RPMI7951 (cell line): ENCODE data around the gene TTC7B. TPM values are rescaled to one million over a fixed set of nuclear protein-coding genes. Genes with fewer than 3 reads are reported as not detected.

Experiments used
- DNase-seq: peaks from one replicate; pipeline ENCODE4 v3.0.0-alpha.2; 2012; ENCODE audit warnings: low read depth
- total RNA-seq: library from RNA; depleted of rRNA; stranded (reverse); fragments of >200 nt; shearing (Covaris generic); gene quantifications from 2 replicates; pipeline ENCODE4 v1.2.3, GENCODE V29; 2014

The TTC7B gene
- total RNA-seq, 1 experiment from 2014 or later = 22.1 TPM

- no peak for DNase-seq
Measured at GRCh38 chr14:90619911-90620310, 196.3 kb downstream of the TTC7B start.

GRCh38 chr14:90617961-90618360, 198.3 kb downstream of the TTC7B start:
- no peak for DNase-seq

- no peak for DNase-seq
Measured at GRCh38 chr14:90616881-90617280, 199.3 kb downstream of the TTC7B start.

DNA sequence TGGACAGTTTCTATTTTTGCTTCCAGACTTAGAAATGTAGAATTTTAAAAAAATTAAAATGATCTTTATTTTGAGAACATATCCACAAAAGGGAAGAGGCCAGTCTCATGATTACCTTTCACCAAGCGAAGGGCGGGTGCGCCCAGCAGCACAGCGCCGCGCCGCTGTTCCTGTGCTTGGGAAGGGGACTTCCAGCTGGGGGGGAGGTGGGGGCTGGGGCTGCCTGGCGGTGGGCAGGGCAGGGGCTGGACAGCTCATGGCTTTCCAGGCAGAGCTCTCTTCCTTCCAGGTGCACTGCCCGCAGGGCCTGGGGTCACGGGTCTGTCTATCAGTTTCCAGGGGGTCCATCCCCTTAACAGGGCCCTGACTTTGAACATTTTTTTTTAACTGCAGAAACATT, 199.9 kb downstream of the TTC7B start:
- no peak for DNase-seq

- no peak for DNase-seq
Measured at GRCh38 chr14:90615517-90616060, 200.6 kb downstream of the TTC7B start.

DNA sequence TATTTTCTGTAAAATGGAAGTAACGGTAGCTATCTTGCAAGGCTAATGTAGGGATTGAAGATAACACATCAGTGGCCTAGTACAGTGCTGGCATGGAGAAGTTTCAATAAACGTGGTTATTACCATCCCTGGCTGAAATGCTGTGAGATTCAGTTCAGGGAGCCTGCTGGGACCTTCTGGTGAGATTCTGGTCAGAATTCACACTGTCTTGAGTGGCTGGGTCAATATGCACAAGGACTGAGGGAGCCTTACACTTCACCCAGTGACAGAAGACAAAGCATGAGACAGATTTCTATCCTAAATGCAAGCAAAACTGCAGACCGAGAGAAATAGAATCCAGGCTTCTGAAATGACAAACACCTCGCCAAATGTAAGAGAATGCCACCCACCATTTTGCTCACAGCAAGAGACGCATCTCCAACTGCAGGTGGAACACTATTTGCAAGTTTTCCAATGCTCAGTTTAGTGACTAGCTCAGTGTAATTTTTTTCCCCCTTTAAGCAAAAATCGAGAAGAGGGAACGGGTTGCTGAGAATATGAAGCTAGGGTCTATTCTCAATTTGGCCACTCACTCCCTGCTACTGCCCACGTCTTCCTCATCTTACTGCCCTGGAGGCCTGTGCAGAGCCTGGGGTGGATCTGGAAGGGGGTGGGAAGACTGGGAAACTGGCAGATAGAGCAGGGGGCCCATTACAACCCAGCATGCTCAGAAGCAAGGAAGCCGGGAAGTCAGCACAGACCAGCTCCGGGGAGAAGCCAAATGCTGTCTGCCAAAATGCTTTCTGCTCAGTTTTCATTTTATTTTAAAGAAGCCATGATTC, 201.3 kb downstream of the TTC7B start:
- no peak for DNase-seq

GRCh38 chr14:90613997-90614396, 202.2 kb downstream of the TTC7B start:
- no peak for DNase-seq

DNA sequence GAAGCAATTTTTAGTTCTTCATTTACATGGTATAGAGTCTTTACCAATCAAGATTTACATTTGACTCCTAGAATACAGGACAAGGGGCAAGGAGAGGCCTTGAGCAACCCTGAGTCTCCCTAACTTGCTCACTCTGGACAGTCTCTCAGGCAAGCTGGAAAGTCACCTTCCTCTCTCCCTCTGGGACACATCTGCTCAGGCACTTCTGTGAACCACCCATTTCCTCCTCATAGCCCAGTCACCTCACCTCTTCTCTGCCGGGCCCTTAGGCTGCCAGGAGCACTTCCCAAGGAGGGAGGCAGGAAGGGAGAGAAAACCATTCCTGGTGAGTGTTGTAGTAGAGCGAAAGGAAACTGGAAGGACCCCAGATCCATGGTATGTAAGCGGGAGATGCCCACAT, 202.8 kb downstream of the TTC7B start:
- DNase-seq = no peak

DNA sequence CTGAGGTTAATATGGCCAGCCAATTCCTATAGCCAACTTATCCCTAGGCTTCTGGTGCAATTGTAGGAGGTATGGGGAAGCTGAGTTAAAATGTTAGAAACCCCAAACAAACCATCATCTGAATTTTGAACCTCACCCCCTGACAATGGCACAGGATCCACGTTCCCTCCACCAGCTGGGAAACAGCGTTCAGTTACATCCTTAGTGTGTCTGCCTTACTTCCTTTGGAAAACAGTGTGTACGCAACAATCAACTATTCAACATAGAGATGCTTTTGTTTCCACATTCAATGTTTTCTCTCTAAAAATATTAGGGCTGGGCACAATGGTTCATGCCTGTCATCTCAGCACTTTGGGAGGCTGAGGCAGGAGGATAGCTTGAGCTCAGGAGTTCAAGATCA, 203.4 kb downstream of the TTC7B start:
- DNase-seq = no peak

GRCh38 chr14:90611936-90612335, 204.3 kb downstream of the TTC7B start:
- no peak for DNase-seq

DNA sequence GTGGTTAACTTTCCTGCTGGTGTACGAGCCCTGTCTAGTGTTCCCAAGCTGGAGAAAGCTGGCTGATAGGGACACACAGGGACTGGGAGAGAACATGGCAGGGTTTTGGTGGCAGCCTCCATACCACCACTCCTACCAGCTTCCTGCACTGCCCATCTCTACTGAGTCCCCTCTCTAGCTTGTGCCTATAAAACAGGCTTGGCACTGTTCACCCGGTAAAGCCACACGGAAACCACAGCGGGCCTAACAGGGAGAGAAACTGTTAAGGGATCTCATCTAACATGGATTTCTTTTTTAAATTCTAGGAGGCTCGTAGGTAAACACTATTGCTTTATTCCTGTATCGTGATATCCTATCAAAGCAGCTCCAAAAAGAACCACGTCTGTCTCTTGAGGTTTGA, 204.7 kb downstream of the TTC7B start:
- no peak for DNase-seq

DNA sequence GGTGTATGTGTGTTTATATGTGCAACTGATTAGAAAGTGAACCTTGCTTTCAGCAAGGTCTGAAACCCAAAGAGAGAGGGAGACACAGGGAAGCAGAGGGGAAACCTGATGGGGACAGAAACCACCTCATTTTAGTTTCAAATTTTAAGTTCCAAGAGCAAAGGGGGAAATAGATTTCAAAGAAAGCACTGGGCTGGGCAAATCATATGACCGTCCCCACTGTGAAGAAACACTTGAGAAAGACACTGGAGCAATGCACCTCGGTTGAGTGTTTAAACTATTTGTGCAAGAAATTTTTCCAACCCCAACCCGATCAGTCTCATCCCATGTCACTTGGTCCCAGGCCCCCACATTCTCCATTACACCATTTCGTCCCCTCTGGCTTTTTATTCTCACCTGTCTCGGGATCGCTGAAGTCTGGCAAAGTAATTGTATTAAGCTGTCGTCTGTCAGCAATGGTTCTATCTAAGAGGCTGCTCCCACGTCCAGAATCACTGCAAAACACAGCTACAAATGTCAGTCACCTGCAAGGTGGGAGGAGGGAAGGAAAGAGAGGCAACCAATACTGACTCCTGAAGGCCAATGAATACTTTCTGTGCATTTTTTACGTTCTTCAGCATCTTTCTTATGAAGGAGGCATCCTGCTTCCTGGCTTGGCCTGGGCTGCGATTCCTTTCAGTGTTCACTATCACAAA, 205.7 kb downstream of the TTC7B start:
- no peak for DNase-seq

GRCh38 chr14:90609376-90609775, 206.9 kb downstream of the TTC7B start:
- DNase-seq = no peak

DNA sequence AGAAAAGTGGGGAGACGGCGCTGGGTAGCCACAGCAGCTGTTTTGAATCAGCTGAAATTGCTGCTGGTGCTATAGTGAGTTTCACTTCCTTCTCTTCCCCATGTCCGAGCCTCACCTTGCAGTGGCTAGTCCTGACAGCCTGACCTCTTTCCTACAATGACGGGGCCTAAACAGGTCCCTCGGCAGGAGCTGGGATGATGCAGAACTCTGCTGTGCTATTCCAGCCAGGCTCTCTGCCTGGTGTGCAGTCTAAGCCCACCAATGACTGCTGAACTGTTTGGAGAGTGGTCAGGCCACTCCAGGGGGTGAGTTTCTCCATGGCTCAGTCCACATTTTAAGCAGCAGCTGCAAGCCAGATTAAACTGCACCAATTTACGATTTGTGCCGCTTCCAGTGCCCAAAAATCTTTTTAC, 207.3 kb downstream of the TTC7B start:
- DNase-seq = no peak

- DNase-seq = no peak
Measured at GRCh38 chr14:90608281-90608680, 207.9 kb downstream of the TTC7B start.

DNA sequence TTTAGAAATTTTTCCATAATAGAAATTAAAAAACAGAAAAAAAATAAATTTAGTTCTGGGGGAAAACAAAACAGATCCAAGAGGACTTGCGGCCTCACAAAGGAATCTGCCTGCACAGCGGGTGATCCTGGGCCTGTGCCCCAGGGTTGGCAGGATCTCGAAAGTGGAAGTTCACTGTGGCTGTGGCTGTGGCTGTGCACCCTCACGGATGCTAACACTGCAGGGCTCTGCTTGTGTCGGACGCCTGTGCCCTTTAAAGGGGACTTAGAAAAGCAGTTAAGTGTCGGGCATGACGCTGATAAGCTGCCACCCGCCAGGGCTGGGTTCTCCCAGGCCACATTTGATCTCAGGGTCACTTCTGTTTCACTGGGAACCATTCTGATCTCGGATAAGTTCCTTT, 209.1 kb downstream of the TTC7B start:
- no peak for DNase-seq

DNA sequence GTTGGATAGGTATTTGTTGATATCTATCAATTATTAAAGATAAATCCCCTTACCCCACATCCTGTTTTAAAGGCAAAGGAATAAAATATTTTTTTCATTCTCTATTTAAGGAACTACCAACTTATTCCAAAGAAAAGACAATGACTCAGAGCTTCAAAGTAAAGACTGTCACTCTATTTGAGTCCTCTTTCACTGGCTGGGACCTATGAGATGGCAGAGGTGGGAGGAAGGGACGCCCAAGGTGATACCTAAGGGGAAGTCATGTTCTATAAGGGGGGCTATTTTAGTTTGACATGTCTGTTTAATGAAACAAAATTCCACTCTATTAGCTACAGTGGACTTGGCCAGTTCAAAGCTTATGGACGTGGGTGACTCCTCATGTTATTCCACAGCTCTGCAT, 209.8 kb downstream of the TTC7B start:
- DNase-seq = no peak

- DNase-seq = no peak
Measured at GRCh38 chr14:90605430-90605829, 210.8 kb downstream of the TTC7B start.

DNA sequence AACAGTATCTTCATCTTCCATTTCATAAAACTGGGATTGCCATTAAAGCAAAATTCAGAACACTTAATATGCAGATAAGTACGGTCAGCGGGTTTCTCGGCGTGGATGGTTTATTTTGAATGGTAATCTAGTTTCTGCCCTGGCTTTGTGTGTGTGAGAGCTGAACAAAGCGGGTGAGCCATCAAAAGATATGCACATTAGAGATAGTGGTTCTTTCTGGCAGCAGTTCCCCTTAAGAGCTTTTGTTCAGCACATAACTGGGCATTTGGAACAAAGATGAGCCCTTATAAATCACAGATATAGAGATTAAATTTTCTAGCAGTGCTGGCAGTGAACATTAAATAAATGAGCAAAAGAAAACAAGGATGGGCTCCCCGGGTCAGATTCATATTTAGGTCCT, 211.9 kb downstream of the TTC7B start:
- no peak for DNase-seq

DNA sequence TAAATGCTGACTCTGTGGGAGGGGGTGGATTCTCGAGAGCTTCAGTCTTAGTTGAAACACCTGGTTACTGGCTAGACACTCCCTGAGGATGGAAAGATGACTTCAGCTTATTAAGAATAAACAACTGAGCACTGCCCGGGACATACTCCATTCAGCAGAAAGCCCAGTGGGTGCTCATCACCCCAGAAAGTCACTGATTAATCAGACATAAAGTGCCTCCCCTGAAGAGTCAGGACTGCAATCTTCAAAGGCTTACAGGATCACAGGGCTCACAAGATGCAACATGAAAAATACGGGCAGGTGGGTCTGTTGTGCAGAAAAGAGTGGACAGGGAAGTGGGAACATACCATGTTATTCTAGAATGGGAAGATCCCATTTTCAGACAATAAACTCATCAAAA, 212.4 kb downstream of the TTC7B start:
- DNase-seq = no peak

DNA sequence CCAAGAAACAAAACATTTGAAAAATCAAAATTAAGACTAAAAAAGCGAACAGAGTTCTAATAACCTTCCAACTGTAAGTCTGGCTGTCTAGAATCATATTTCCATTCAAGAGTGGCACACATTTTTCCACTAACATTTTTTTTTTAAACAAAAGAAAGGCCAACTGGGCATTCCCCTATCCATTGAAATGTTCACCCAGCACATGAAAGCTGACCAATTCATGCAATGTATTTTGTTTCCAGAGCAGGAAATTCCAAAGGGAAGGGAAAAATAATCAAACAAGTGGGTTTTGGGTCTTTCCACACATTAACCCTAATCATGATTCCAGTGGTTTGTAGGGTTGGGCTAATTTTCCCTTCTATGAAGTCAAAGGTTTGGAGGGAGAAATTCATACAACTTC, 212.9 kb downstream of the TTC7B start:
- DNase-seq = no peak

GRCh38 chr14:90602088-90602687, 214.0 kb downstream of the TTC7B start:
- no peak for DNase-seq

- no peak for DNase-seq
Measured at GRCh38 chr14:90601563-90601962, 214.7 kb downstream of the TTC7B start.
